ENCODE results near the gene LRRIQ3. TPM values are rescaled to one million over a fixed set of nuclear protein-coding genes. Genes with fewer than 3 reads are reported as not detected.

The LRRIQ3 gene
- total and polyA plus RNA-seq, 2 of the 13 experiments (the other 11 are each of a cell fraction or from before 2014, with no cell fraction given), result 1.1 to 1.3 TPM

- Histone ChIP-seq H3K4me3 (replicated peaks in 1 of 3; ENCODE audit: insufficient read depth in 1 of 3, low read depth in 2 of 3, low read length in 3 of 3) (no peak overlapping the region), H3K27ac (ENCODE audit: extremely low read length, insufficient read depth, low read length) (no peak overlapping the region), H3K27me3 (ENCODE audit: control insufficient read depth in 1 of 2, insufficient read depth in 2 of 2, low read length in 2 of 2) (no peaks in the 10 kb centered on the region), H3K4me1 (ENCODE audit: insufficient read depth, low read length) (no peaks in the 10 kb centered on the region), H4K20me1 (ENCODE audit: insufficient read depth, low read length) (no peaks in the 10 kb centered on the region), H3K36me3 (replicated peaks in 1 of 2; ENCODE audit: control insufficient read depth in 1 of 2, insufficient read depth in 2 of 2, low read length in 2 of 2) (no peaks in the 10 kb centered on the region), H2AFZ (ENCODE audit: low read length) (no peak overlapping the region), H3K4me2 (ENCODE audit: low read depth, low read length) (no peak overlapping the region), H3K9ac (ENCODE audit: insufficient read depth, low read depth, low read length) (no peak overlapping the region), H3K9me3 (ENCODE audit: low read length) (no peaks in the 10 kb centered on the region), H3K79me2 (ENCODE audit: insufficient read depth, low read length) (no peaks in the 10 kb centered on the region)
- no peak for DNase-seq (ENCODE audit: low spot score)
- no peak for ATAC-seq
- POLR2A ChIA-PET, result no interaction called here
- TF ChIP-seq ZNF652 (CRISPR knock-in tag; IDR thresholded peaks at IDR 0.05; ENCODE audit: borderline replicate concordance, low read depth) (no peak), ZNF350 (CRISPR knock-in tag; IDR thresholded peaks at IDR 0.05; ENCODE audit: borderline replicate concordance, low read depth) (no peak), ATF7-NPFF (CRISPR knock-in tag; IDR thresholded peaks at IDR 0.05; ENCODE audit: low read depth) (no peak), ZNF354B (CRISPR knock-in tag; IDR thresholded peaks at IDR 0.05) (no peak), ZNF501 (CRISPR knock-in tag; IDR thresholded peaks at IDR 0.05) (no peak), ZNF205 (CRISPR knock-in tag; IDR thresholded peaks at IDR 0.05) (no peak), ZNF484 (CRISPR knock-in tag; IDR thresholded peaks at IDR 0.05; ENCODE audit: borderline replicate concordance, low read depth) (no peak), XBP1 (CRISPR knock-in tag; IDR thresholded peaks at IDR 0.05) (no peak), GATAD2A (CRISPR knock-in tag; IDR thresholded peaks at IDR 0.05) (no peak), ONECUT2 (CRISPR knock-in tag; IDR thresholded peaks at IDR 0.05) (no peak), HINFP (CRISPR knock-in tag; IDR thresholded peaks at IDR 0.05; ENCODE audit: low read depth) (no peak), ZBTB49 (CRISPR knock-in tag; IDR thresholded peaks at IDR 0.05; ENCODE audit: borderline replicate concordance) (no peak), ZBTB37 (CRISPR knock-in tag; IDR thresholded peaks at IDR 0.05) (no peak), ELF4 (CRISPR knock-in tag; IDR thresholded peaks at IDR 0.05; ENCODE audit: borderline replicate concordance) (no peak), ELK4 (CRISPR knock-in tag; IDR thresholded peaks at IDR 0.05; ENCODE audit: borderline replicate concordance) (no peak)
- WGBS (ENCODE audit: low lambda C conversion rate), result 13% methylated on average over 1 of the region's 3 CpGs
- BruUV-seq (replicated peaks), result no TSS peak
- CTCF ChIA-PET (ENCODE audit: low intra/inter-chr PET ratio, low total read pairs), result no interaction called here
- in situ Hi-C loops (cut with HindIII; ENCODE audit: extremely low pct_ligation_motif_present, low pct_unique_long_range_greater_than_20kb), result no loop called here
- no peak for FAIRE-seq
- intact Hi-C loops (cut with micrococcal nuclease; ENCODE audit: unreplicated experiment), result no loop called here
These were observed 25.5 kb upstream of the LRRIQ3 start for GRCh38 chr1:74223453-74223852.
